ENCODE data around the gene HDLBP. TPM values are rescaled to one million over a fixed set of nuclear protein-coding genes. Genes with fewer than 3 reads are reported as not detected.

The HDLBP gene
- total RNA-seq, 4 donors from 2014 or later, result 239 to 310 (median 273) TPM

DNA sequence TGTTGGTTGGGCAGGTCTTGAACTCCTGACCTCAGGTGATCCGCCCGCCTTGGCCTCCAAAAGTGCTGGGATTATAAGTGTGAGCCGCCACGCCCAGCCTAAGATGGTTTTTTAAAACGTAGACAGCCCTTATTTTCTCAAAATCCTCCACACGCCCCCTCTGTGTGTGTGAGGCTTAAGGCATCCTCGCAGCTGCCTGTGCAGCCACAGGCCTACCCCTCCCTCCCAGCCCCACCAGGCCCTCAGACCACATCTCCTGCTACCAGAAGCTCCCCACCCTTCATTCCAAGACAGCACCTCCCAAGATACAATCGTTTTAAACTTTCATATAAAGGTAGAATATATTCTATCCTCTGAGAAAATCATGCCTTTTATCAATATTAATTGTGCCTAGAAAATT, 122.2 kb downstream of the HDLBP start:
- intact Hi-C loops (cut with DNase I), result no loop called here
- no peak for TF ChIP-seq POLR2A (IDR thresholded peaks at IDR 0.05)
- TF ChIP-seq, protein P1, sequence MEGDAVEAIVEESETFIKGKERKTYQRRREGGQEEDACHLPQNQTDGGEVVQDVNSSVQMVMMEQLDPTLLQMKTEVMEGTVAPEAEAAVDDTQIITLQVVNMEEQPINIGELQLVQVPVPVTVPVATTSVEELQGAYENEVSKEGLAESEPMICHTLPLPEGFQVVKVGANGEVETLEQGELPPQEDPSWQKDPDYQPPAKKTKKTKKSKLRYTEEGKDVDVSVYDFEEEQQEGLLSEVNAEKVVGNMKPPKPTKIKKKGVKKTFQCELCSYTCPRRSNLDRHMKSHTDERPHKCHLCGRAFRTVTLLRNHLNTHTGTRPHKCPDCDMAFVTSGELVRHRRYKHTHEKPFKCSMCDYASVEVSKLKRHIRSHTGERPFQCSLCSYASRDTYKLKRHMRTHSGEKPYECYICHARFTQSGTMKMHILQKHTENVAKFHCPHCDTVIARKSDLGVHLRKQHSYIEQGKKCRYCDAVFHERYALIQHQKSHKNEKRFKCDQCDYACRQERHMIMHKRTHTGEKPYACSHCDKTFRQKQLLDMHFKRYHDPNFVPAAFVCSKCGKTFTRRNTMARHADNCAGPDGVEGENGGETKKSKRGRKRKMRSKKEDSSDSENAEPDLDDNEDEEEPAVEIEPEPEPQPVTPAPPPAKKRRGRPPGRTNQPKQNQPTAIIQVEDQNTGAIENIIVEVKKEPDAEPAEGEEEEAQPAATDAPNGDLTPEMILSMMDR (IDR thresholded peaks at IDR 0.05), result no peak
- 77 to 79% methylated on average over 8 of the region's 8 CpGs for WGBS, 2 donors
- no peak overlapping the region for H3K4me3 ChIP-seq
- H3K27me3 ChIP-seq, result peaks cover 0 to 8% (median 0%) of the 10 kb centered on the region in 4 donors
- no peaks in the 10 kb centered on the region for H3K36me3 ChIP-seq
- no peaks in the 10 kb centered on the region for H3K9me3 ChIP-seq
- no peak overlapping the region for H3K27ac ChIP-seq
- H3K4me1 ChIP-seq, result peaks cover 0 to 9% (median 4%) of the 10 kb centered on the region in 3 donors
- no peak for DNase-seq

DNA sequence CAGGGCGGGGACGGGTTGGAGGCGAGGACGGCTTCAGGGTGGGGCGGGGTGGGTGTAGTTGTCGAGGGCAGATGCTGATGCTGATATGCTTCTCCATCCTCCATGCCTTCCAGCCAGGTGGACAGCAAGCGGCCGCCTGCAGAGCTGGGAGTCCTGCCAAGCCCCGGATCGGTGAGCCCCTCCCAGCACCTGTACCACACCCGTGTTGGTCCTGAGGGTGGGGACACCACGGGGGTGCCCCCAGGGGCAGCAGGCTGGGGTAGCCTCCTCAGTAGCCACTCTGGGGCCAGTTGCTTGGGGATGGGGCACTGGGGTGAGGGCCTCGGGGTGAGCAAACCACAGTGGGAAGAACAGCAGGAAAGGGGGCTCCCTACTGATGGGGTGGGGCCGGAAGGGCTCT, 124.4 kb downstream of the HDLBP start:
- TF ChIP-seq, protein P1 (IDR thresholded peaks at IDR 0.05), result no peak
- TF ChIP-seq POLR2A (IDR thresholded peaks at IDR 0.05), result no peak
- no peaks in the 10 kb centered on the region for H3K36me3 ChIP-seq
- DNase-seq, result no peak
- peaks cover 0 to 9% (median 8%) of the 10 kb centered on the region in 3 donors for H3K4me1 ChIP-seq
- no peaks in the 10 kb centered on the region for H3K9me3 ChIP-seq
- peaks cover 0 to 22% (median 0%) of the 10 kb centered on the region in 4 donors for H3K27me3 ChIP-seq
- no peak overlapping the region for H3K4me3 ChIP-seq
- no peak overlapping the region for H3K27ac ChIP-seq
- intact Hi-C loops (cut with DNase I), result no loop called here
- WGBS, 2 donors, result 19 to 63% methylated on average over 1 to 5 of the region's 14 CpGs

- intact Hi-C loops (cut with DNase I), result no loop called here
- 80% methylated on average over 2 of the region's 19 CpGs; no CpG with 5 or more reads in 1 of the 2 donors for WGBS, 2 donors
- no peak for DNase-seq
- Histone ChIP-seq H3K4me3 (no peak overlapping the region), H3K36me3 (no peaks in the 10 kb centered on the region), H3K27me3 (peaks cover 0 to 22% (median 0%) of the 10 kb centered on the region in 4 donors), H3K27ac (no peak overlapping the region), H3K4me1 (peaks cover 0 to 9% (median 8%) of the 10 kb centered on the region in 3 donors), H3K9me3 (no peaks in the 10 kb centered on the region)
- TF ChIP-seq, protein P1 (IDR thresholded peaks at IDR 0.05), result no peak
- no peak for TF ChIP-seq POLR2A (IDR thresholded peaks at IDR 0.05)
These were observed 125.0 kb downstream of the HDLBP start for GRCh38 chr2:241190291-241190981.

DNA sequence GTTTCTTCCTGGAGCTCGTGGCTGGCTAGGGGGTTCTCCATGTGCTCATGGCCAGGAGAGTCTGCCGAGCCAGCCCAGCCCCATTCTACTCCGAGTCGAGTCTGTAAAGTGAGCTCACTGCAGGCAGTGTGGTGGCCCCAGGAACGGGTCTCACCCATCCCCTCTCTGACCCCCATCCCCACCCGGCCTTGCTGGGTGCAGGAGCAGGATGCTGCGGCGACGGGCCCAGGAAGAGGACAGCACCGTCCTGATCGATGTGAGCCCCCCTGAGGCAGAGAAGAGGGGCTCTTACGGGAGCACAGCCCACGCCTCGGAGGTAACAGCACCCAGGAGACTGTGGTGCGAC, 125.6 kb downstream of the HDLBP start:
- no peaks in the 10 kb centered on the region for H3K36me3 ChIP-seq
- H3K4me3 ChIP-seq, result no peak overlapping the region
- intact Hi-C loops (cut with DNase I), result no loop called here
- peaks cover 0 to 9% (median 8%) of the 10 kb centered on the region in 3 donors for H3K4me1 ChIP-seq
- DNase-seq, result no peak
- no peak overlapping the region for H3K27ac ChIP-seq
- peaks cover 0 to 22% (median 0%) of the 10 kb centered on the region in 4 donors for H3K27me3 ChIP-seq
- no peaks in the 10 kb centered on the region for H3K9me3 ChIP-seq
- TF ChIP-seq, protein P1 (IDR thresholded peaks at IDR 0.05), result no peak
- no peak for TF ChIP-seq POLR2A (IDR thresholded peaks at IDR 0.05)
- WGBS, 2 donors, result no CpG with 5 or more reads among the region's 15 CpGs

DNA sequence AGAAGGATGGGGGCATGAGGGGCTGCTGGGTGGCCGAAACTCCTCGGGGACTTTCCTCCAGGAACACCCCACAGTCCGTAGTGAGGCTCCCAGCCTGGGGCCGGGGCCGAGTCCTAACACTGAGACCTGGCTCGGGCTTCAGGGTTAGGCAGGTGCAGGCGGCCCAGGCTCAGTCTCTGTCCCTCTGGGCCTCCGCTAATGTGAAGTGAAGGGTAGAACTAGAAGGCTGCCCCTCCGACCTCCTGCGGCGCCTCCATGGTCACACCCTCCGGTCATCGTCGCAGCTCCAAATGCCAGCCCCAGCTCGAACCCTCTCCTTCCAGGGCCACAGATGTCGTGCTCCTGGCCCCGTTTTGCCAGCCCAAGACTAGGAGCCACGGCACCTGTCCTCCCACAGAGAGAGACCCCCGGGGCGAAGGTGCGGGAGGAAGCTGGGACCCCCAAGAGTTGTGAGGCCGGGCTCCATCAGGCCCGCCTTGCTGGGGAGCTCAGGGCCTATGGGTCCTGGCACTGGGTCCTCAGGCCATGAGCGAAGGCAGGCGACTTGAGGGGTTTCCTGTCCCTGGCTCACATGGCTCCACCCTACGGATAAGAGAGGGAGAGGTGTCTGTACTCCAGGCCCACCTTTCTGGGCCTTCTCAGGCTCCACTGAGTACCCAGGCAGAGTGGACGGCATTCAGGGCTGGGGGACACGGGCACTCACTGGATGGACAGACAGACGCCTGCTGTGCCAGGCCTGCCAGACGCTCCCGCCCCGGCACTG, 126.2 kb downstream of the HDLBP start:
- Histone ChIP-seq H3K27ac (no peak overlapping the region), H3K27me3 (peaks cover 0 to 22% (median 0%) of the 10 kb centered on the region in 4 donors), H3K4me1 (peaks cover 0 to 9% (median 8%) of the 10 kb centered on the region in 3 donors), H3K9me3 (no peaks in the 10 kb centered on the region), H3K36me3 (no peaks in the 10 kb centered on the region), H3K4me3 (no peak overlapping the region)
- intact Hi-C loops (cut with DNase I), result no loop called here
- DNase-seq, result no peak
- TF ChIP-seq, protein P1 (IDR thresholded peaks at IDR 0.05), result no peak
- TF ChIP-seq POLR2A (IDR thresholded peaks at IDR 0.05), result no peak
- WGBS, 2 donors, result 86 to 100% methylated on average over 1 to 11 of the region's 32 CpGs
